Colonic mucosa (tissue), 4 donors: ENCODE results near the gene KCNG2. TPM values are rescaled to one million over a fixed set of nuclear protein-coding genes. Genes with fewer than 3 reads are reported as not detected.

Source experiments
- DNase-seq: peaks from one replicate; pipeline ENCODE4 v3.0.0-alpha.2; 2020
- H3K27ac ChIP-seq: fragments of 200-600 bp; one replicate; pipeline ENCODE4 v1.8.0; 2021
- H3K27me3 ChIP-seq: fragments of 200-600 bp; one replicate; pipeline ENCODE4 v1.8.0; 2021
- H3K36me3 ChIP-seq: fragments of 200-600 bp; one replicate; pipeline ENCODE4 v1.8.0; 2021
- H3K4me1 ChIP-seq: fragments of 200-600 bp; one replicate; pipeline ENCODE4 v1.8.0; 2021; ENCODE audit warnings: mild to moderate bottlenecking
- H3K4me3 ChIP-seq: fragments of 200-600 bp; one replicate; pipeline ENCODE4 v1.8.0; 2021
- H3K9ac ChIP-seq, 2 donors: one replicate each; pipeline ENCODE4 v1.7.0; 2013; ENCODE audit warnings: control low read depth in 2 of 2, low read depth in 2 of 2, low read length in 2 of 2
- H3K9me3 ChIP-seq: fragments of 200-600 bp; one replicate; pipeline ENCODE4 v1.8.0; 2021
- intact Hi-C: fragments of 100-400 bp; cut with DNase I; formaldehyde crosslinking; loops from one replicate; pipeline ENCODE4 v1.14.1; 2022
- total RNA-seq, 2 donors: library from RNA; stranded (reverse); fragmentation: NEBNext Ultra II Directional in 1 of 2; extraction: Animal tissue kit (Norgen Biotek cat#: 25700) in 1 of 2; gene quantifications; one replicate each; pipeline ENCODE4 v1.2.1, GENCODE V29; 2021
- TF ChIP-seq, protein P1 (sequence below): fragments of 200-600 bp; IDR thresholded peaks from one replicate; pipeline ENCODE4 v1.8.0; 2022; ENCODE audit warnings: antibody characterized with exemption, mild to moderate bottlenecking
- donor health status: healthy.
- donor health status: DM: no; HTN: no; CAD: no.
- donor health status: DM: no; HTN: no; CAD: no.

The KCNG2 gene
- total RNA-seq, 2 donors from 2014 or later: 0.32 TPM; not detected in 1

GRCh38 chr18:79947881-79948610 is 150.3 kb downstream of the KCNG2 start:
- no peak overlapping the region for H3K4me3 ChIP-seq
- peak; percentile 59 for DNase-seq
- H3K27me3 ChIP-seq: no peaks in the 10 kb centered on the region
- no peak overlapping the region for H3K27ac ChIP-seq
- H3K9ac ChIP-seq: no peak overlapping the region
- no peaks in the 10 kb centered on the region for H3K9me3 ChIP-seq
- H3K4me1 ChIP-seq: peaks cover 25% of the 10 kb centered on the region
- intact Hi-C loops: loop anchor here (10.0 kb wide), 2 partner anchors 87 to 197 kb away; partner anchors contain the start of gene RBFA
- TF ChIP-seq, protein P1, sequence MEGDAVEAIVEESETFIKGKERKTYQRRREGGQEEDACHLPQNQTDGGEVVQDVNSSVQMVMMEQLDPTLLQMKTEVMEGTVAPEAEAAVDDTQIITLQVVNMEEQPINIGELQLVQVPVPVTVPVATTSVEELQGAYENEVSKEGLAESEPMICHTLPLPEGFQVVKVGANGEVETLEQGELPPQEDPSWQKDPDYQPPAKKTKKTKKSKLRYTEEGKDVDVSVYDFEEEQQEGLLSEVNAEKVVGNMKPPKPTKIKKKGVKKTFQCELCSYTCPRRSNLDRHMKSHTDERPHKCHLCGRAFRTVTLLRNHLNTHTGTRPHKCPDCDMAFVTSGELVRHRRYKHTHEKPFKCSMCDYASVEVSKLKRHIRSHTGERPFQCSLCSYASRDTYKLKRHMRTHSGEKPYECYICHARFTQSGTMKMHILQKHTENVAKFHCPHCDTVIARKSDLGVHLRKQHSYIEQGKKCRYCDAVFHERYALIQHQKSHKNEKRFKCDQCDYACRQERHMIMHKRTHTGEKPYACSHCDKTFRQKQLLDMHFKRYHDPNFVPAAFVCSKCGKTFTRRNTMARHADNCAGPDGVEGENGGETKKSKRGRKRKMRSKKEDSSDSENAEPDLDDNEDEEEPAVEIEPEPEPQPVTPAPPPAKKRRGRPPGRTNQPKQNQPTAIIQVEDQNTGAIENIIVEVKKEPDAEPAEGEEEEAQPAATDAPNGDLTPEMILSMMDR: no peak
- H3K36me3 ChIP-seq: no peaks in the 10 kb centered on the region

GRCh38 chr18:79948719-79949411 is 151.1 kb downstream of the KCNG2 start:
- Histone ChIP-seq H3K4me1 (peaks cover 19% of the 10 kb centered on the region), H3K27me3 (no peaks in the 10 kb centered on the region), H3K36me3 (no peaks in the 10 kb centered on the region), H3K9me3 (no peaks in the 10 kb centered on the region), H3K27ac (no peak overlapping the region), H3K4me3 (no peak overlapping the region), H3K9ac (no peak overlapping the region)
- intact Hi-C loops: loop anchor here (10.0 kb wide), 2 partner anchors 86 to 196 kb away; partner anchors contain the start of gene RBFA
- peak; percentile 19 for DNase-seq
- TF ChIP-seq, protein P1: no peak

Other genes with a start within 250 kb of the KCNG2 start
- 10 to 100 TPM; 34.7 to 36.9 TPM for gene CTDP1, start 118.1 kb upstream of the KCNG2 start, total RNA-seq
- 10 to 100 TPM; 74.9 to 88.0 TPM for gene SLC66A2, start 153.7 kb downstream of the KCNG2 start, total RNA-seq
- gene HSBP1L1, start 166.7 kb downstream of the KCNG2 start, total RNA-seq: 10 to 100 TPM; 51.8 to 59.6 TPM
- gene TXNL4A, start 190.6 kb downstream of the KCNG2 start, total RNA-seq: 100 to 1,000 TPM; 101 to 138 TPM
- 10 to 100 TPM; 16.3 to 18.4 TPM for gene RBFA, start 236.5 kb downstream of the KCNG2 start, total RNA-seq